HK-2 (cell line): ENCODE data around the gene ANK3.

ENCODE experiments used
- DNase-seq: peaks from one replicate; pipeline ENCODE4 v3.0.0-alpha.2; 2018; ENCODE audit not compliant: unreplicated experiment

The ANK3 gene

GRCh38 chr10:60281331-60281730, 108.3 kb downstream of the ANK3 start:
- DNase-seq, result peak; percentile 7

GRCh38 chr10:60280475-60280874, 109.2 kb downstream of the ANK3 start:
- DNase-seq, result no peak

GRCh38 chr10:60277656-60278055, 112.0 kb downstream of the ANK3 start:
- DNase-seq, result no peak

- DNase-seq, result no peak
These were observed 113.4 kb downstream of the ANK3 start for GRCh38 chr10:60276232-60276631.

GRCh38 chr10:60271319-60272040, 118.2 kb downstream of the ANK3 start:
- DNase-seq, result no peak

- no peak for DNase-seq
These were observed 119.2 kb downstream of the ANK3 start for GRCh38 chr10:60270426-60270825.

- DNase-seq, result no peak
These were observed 121.9 kb downstream of the ANK3 start for GRCh38 chr10:60267802-60268201.

GRCh38 chr10:60266513-60266912, 123.2 kb downstream of the ANK3 start:
- no peak for DNase-seq

GRCh38 chr10:60262647-60263126, 127.0 kb downstream of the ANK3 start:
- no peak for DNase-seq

GRCh38 chr10:60260321-60260720, 129.4 kb downstream of the ANK3 start:
- no peak for DNase-seq

- no peak for DNase-seq
These were observed 131.3 kb downstream of the ANK3 start for GRCh38 chr10:60258429-60258797.

GRCh38 chr10:60257767-60258428, 131.8 kb downstream of the ANK3 start:
- DNase-seq, result no peak

- no peak for DNase-seq
These were observed 134.9 kb downstream of the ANK3 start for GRCh38 chr10:60254776-60255175.

GRCh38 chr10:60253484-60253883, 136.2 kb downstream of the ANK3 start:
- DNase-seq, result no peak

- no peak for DNase-seq
These were observed 137.0 kb downstream of the ANK3 start for GRCh38 chr10:60252688-60253087.

GRCh38 chr10:60246382-60246781, 143.3 kb downstream of the ANK3 start:
- DNase-seq, result no peak

GRCh38 chr10:60239228-60239627, 150.4 kb downstream of the ANK3 start:
- no peak for DNase-seq

- DNase-seq, result no peak
These were observed 150.9 kb downstream of the ANK3 start for GRCh38 chr10:60238759-60239100.

GRCh38 chr10:60237977-60238758, 151.5 kb downstream of the ANK3 start:
- DNase-seq, result no peak

- no peak for DNase-seq
These were observed 152.7 kb downstream of the ANK3 start for GRCh38 chr10:60236869-60237524.

- no peak for DNase-seq
These were observed 154.7 kb downstream of the ANK3 start for GRCh38 chr10:60235001-60235400.

- DNase-seq, result no peak
These were observed 155.1 kb downstream of the ANK3 start for GRCh38 chr10:60234551-60234950.
